ENCODE results near the gene FBXO41.
A peak's percentile ranks its signal among the peaks of the same experiment; 100 is the strongest.

FBXO41 gene

GRCh38 chr2:73260338-73260984, 23.8 kb downstream of the FBXO41 start:
- peak; percentile 49 for DNase-seq (ENCODE audit: low read depth, low spot score)

GRCh38 chr2:73259704-73260337, 24.5 kb downstream of the FBXO41 start:
- Histone ChIP-seq H3K36me3 (ENCODE audit: insufficient read depth, insufficient read length, low read length) (peaks cover 2% of the 10 kb centered on the region), H3K27me3 (ENCODE audit: insufficient read depth, insufficient read length) (no peaks in the 10 kb centered on the region), H3K9me3 (ENCODE audit: insufficient read depth, low read length) (no peaks in the 10 kb centered on the region), H3K4me3 (ENCODE audit: insufficient read length, low read depth) (no peak overlapping the region), H3K4me1 (ENCODE audit: insufficient read depth, insufficient read length) (peaks cover 5% of the 10 kb centered on the region), H3K9ac (ENCODE audit: insufficient read length, low read depth) (no peak overlapping the region)
- no peak for DNase-seq (ENCODE audit: low read depth, low spot score)
- no peak for TF ChIP-seq YY1 (IDR thresholded peaks at IDR 0.05; ENCODE audit: insufficient read depth, insufficient read length)

More at GRCh38 chr2:73260338-73260984, 23.8 kb downstream of the FBXO41 start:
- Histone ChIP-seq H3K4me1 (ENCODE audit: insufficient read depth, insufficient read length) (peaks cover 5% of the 10 kb centered on the region), H3K27me3 (ENCODE audit: insufficient read depth, insufficient read length) (no peaks in the 10 kb centered on the region), H3K9me3 (ENCODE audit: insufficient read depth, low read length) (no peaks in the 10 kb centered on the region), H3K36me3 (ENCODE audit: insufficient read depth, insufficient read length, low read length) (no peaks in the 10 kb centered on the region), H3K9ac (ENCODE audit: insufficient read length, low read depth) (no peak overlapping the region), H3K4me3 (ENCODE audit: insufficient read length, low read depth) (no peak overlapping the region)
- TF ChIP-seq SUZ12 (IDR thresholded peaks at IDR 0.05; ENCODE audit: extremely low read depth, insufficient read depth, insufficient read length) = no peak

- Histone ChIP-seq H3K9me3 (ENCODE audit: insufficient read depth, low read length) (no peaks in the 10 kb centered on the region), H3K4me3 (ENCODE audit: insufficient read length, low read depth) (no peak overlapping the region), H3K4me1 (ENCODE audit: insufficient read depth, insufficient read length) (peaks cover 5% of the 10 kb centered on the region), H3K9ac (ENCODE audit: insufficient read length, low read depth) (no peak overlapping the region), H3K36me3 (ENCODE audit: insufficient read depth, insufficient read length, low read length) (peaks cover 7% of the 10 kb centered on the region), H3K27me3 (ENCODE audit: insufficient read depth, insufficient read length) (no peaks in the 10 kb centered on the region)
- no peak for TF ChIP-seq ZNF274 (IDR thresholded peaks at IDR 0.05; ENCODE audit: low read depth, low read length)
- DNase-seq (ENCODE audit: low read depth, low spot score) = no peak
These were observed 25.0 kb downstream of the FBXO41 start for GRCh38 chr2:73259276-73259675.

GRCh38 chr2:73258913-73259215, 25.4 kb downstream of the FBXO41 start:
- Histone ChIP-seq H3K27me3 (ENCODE audit: insufficient read depth, insufficient read length) (no peaks in the 10 kb centered on the region), H3K9me3 (ENCODE audit: insufficient read depth, low read length) (no peaks in the 10 kb centered on the region), H3K4me3 (ENCODE audit: insufficient read length, low read depth) (no peak overlapping the region), H3K9ac (ENCODE audit: insufficient read length, low read depth) (no peak overlapping the region), H3K36me3 (ENCODE audit: insufficient read depth, insufficient read length, low read length) (peaks cover 11% of the 10 kb centered on the region), H3K4me1 (ENCODE audit: insufficient read depth, insufficient read length) (peaks cover 3% of the 10 kb centered on the region)
- no peak for TF ChIP-seq ZNF274 (IDR thresholded peaks at IDR 0.05; ENCODE audit: low read depth, low read length)
- no peak for TF ChIP-seq YY1 (IDR thresholded peaks at IDR 0.05; ENCODE audit: insufficient read depth, insufficient read length)
- no peak for TF ChIP-seq SUZ12 (IDR thresholded peaks at IDR 0.05; ENCODE audit: extremely low read depth, insufficient read depth, insufficient read length)
- DNase-seq (ENCODE audit: low read depth, low spot score) = no peak

GRCh38 chr2:73258186-73258912, 25.9 kb downstream of the FBXO41 start:
- no peak overlapping the region for H3K4me3 ChIP-seq (ENCODE audit: insufficient read length, low read depth)
- peaks cover 17% of the 10 kb centered on the region for H3K36me3 ChIP-seq (ENCODE audit: insufficient read depth, insufficient read length, low read length)
- H3K9me3 ChIP-seq (ENCODE audit: insufficient read depth, low read length) = no peaks in the 10 kb centered on the region
- H3K27me3 ChIP-seq (ENCODE audit: insufficient read depth, insufficient read length) = no peaks in the 10 kb centered on the region
- H3K9ac ChIP-seq (ENCODE audit: insufficient read length, low read depth) = no peak overlapping the region
- H3K4me1 ChIP-seq (ENCODE audit: insufficient read depth, insufficient read length) = peaks cover 3% of the 10 kb centered on the region
- DNase-seq (ENCODE audit: low read depth, low spot score) = no peak
- TF ChIP-seq YY1 (IDR thresholded peaks at IDR 0.05; ENCODE audit: insufficient read depth, insufficient read length) = no peak
- no peak for TF ChIP-seq SUZ12 (IDR thresholded peaks at IDR 0.05; ENCODE audit: extremely low read depth, insufficient read depth, insufficient read length)
- no peak for TF ChIP-seq ZNF274 (IDR thresholded peaks at IDR 0.05; ENCODE audit: low read depth, low read length)

GRCh38 chr2:73257425-73258125, 26.7 kb downstream of the FBXO41 start:
- DNase-seq (ENCODE audit: low read depth, low spot score) = no peak
- Histone ChIP-seq H3K9ac (ENCODE audit: insufficient read length, low read depth) (no peak overlapping the region), H3K36me3 (ENCODE audit: insufficient read depth, insufficient read length, low read length) (peaks cover 24% of the 10 kb centered on the region), H3K9me3 (ENCODE audit: insufficient read depth, low read length) (no peaks in the 10 kb centered on the region), H3K4me1 (ENCODE audit: insufficient read depth, insufficient read length) (peaks cover 3% of the 10 kb centered on the region), H3K27me3 (ENCODE audit: insufficient read depth, insufficient read length) (no peaks in the 10 kb centered on the region), H3K4me3 (ENCODE audit: insufficient read length, low read depth) (no peak overlapping the region)
- TF ChIP-seq YY1 (IDR thresholded peaks at IDR 0.05; ENCODE audit: insufficient read depth, insufficient read length) = no peak
- no peak for TF ChIP-seq SUZ12 (IDR thresholded peaks at IDR 0.05; ENCODE audit: extremely low read depth, insufficient read depth, insufficient read length)
- no peak for TF ChIP-seq ZNF274 (IDR thresholded peaks at IDR 0.05; ENCODE audit: low read depth, low read length)

- Histone ChIP-seq H3K9ac (ENCODE audit: insufficient read length, low read depth) (no peak overlapping the region), H3K4me1 (ENCODE audit: insufficient read depth, insufficient read length) (peaks cover 3% of the 10 kb centered on the region), H3K36me3 (ENCODE audit: insufficient read depth, insufficient read length, low read length) (peaks cover 30% of the 10 kb centered on the region), H3K9me3 (ENCODE audit: insufficient read depth, low read length) (no peaks in the 10 kb centered on the region), H3K4me3 (ENCODE audit: insufficient read length, low read depth) (no peak overlapping the region), H3K27me3 (ENCODE audit: insufficient read depth, insufficient read length) (no peaks in the 10 kb centered on the region)
- TF ChIP-seq ZNF274 (IDR thresholded peaks at IDR 0.05; ENCODE audit: low read depth, low read length) (no peak), YY1 (IDR thresholded peaks at IDR 0.05; ENCODE audit: insufficient read depth, insufficient read length) (no peak), SUZ12 (IDR thresholded peaks at IDR 0.05; ENCODE audit: extremely low read depth, insufficient read depth, insufficient read length) (no peak)
- no peak for DNase-seq (ENCODE audit: low read depth, low spot score)
These were observed 27.3 kb downstream of the FBXO41 start for GRCh38 chr2:73257021-73257420.

Measured in NT2/D1 (cell line).